GM21825 (cell line): ENCODE results near the gene RBM17.
A peak's percentile ranks its signal among the peaks of the same experiment; 100 is the strongest.
"Not testable (repeated sequence)": the region's sequence is repeated elsewhere in the genome, so short reads cannot be mapped to it uniquely, and the experiment has no call there.

ENCODE experiments used
- ATAC-seq: cut with Tn5 transposase; IDR thresholded peaks from one replicate; pipeline ENCODE4 v1.9.1; 2021; ENCODE audit warnings: mild to moderate bottlenecking, moderate library complexity; ENCODE audit not compliant: unreplicated experiment

The RBM17 gene

DNA sequence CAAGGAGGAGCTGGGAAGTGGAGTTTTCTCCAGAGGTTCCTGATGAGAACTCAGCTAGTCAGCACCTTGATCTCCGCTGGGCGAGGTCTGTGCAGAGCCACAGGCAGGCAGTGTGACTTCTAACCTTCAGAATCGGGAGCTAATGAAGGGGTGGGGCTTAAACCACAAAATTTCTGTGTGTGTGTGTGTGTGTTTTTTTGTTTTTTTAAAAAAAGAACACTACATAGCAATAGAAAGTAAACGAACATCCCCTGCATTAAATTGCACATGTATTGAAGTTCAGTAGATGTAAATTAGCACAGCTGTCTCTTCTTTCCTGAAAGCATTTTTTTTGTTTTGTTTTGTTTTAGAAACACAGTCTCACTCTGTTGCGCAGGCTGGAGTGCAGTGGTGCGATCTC, 46.2 kb downstream of the RBM17 start:
- no peak for ATAC-seq

DNA sequence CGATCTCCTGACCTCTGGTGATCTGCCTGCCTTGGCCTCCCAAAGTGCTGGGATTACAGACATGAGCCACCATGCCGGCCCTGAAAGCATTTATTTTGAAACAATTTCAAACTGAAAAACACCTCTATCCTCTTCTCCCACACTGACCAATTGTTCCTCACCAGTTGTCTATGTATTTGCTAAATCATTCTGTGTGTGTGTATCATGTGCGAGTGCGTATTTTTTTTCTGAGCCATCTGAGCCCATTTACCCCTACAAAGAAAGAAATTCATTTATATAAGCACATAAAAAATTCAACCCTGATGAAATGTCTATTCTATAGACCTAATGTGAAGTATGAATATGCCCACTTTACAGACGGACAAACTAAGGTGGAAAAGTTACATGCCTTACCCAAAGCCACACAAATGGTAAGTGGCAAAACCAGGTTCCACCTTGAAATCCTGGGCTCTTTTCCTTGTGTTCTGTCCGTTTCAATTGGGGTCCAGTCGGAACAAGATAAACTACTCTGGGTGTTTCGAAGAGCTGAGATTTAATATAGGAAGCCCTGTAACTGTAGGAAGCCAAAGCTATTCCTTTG, 46.8 kb downstream of the RBM17 start:
- ATAC-seq: no peak

DNA sequence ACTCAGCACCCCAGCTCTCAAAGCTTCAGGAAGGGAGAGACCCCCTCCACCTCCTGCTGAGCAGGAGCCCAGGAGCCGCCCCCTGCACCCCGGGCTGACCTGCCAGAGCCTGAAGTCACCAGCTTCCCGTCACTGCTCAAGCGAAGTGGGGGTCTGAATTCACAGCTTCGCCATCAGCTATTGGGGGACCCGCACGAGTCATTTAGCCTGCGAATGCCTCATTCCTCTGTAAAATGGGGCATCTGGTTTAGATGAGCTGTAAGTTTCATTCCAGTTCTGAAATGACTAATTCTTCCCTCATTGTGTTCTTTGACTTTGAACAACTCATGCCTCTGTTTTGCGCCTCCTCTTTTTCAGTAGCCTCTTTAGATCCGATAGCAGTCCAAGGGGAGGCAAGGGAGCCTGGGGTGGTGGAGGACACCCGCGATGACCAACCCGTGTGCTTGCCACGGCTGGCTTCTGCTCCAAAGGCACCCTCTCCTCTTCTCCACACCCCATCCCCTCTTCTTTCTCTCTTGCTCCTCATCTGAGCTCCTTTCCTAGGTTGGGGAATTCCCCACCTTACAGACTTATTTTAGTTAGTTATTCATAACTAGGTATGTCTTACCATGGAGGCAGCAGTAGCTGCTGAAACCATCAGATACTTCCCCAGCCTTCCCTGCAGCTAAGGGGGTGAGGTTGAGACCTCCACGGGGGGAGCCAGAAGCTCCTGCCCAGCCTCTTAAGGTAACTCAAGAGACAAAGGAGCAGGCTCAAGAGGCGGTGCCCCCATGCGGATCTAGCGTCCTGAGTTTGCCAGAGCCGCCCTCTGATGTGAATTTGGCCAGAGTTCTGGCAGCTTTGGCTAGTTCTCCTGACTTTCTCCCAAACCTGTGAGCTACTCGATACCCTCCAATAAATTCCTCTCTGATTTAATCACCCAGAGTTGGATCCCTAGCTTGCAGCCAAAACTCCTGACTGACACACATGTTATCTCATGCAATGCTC, 47.7 kb downstream of the RBM17 start:
- peak; percentile 38 for ATAC-seq

GRCh38 chr10:6138456-6138855, 49.6 kb downstream of the RBM17 start:
- ATAC-seq: no peak

DNA sequence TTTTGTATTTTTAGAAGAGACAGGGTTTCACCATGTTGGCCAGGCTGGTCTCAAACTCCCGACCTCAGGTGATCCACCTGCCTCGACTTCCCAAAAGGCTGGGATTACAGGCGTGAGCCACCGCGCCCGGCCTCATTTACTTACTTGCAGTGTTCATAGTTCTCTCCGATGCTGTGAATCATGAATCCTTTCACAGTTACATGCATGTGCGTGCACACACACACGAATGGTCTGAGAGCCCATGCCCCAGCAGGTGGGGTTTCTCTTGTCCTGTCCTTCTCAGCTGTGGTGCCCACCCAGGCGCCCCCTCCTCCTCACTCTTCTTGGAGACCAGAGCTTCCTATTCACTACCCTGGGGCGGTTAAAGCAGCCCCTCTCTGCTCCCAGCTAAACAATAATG, 50.6 kb downstream of the RBM17 start:
- ATAC-seq: no peak

DNA sequence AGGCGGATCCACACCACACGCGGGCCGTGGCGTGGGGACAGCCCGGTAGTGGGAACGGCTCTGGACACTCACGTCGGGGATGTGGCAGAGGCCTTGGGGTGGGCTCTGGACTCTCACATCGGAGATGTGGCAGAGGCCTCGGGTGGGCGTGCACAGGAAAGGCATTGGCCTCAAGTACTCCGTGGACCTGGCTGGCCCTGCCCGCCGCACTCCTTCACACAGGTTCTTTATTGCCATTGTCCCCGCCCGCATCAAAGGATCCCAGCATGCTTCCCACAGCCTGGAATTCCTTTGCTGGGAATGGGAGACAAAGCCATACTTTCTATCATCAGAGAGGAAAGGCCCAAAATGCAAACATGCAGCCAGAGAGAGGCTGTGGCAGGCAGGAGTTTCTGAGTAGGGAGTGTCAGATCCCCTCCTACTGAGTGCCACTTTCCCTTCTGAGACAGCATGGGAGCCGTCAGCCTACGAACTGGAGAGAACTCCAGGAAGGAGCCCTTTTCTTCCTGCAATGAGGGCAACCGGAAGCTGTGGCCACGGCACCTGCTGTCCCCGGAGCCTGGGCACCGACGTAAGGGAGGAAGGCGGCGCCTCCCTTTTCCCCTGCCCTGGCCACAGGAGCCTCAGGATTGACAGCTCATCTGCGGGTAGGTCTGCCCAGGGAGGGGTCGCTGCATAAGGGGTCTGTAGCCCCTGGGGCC, 51.5 kb downstream of the RBM17 start:
- no peak for ATAC-seq

DNA sequence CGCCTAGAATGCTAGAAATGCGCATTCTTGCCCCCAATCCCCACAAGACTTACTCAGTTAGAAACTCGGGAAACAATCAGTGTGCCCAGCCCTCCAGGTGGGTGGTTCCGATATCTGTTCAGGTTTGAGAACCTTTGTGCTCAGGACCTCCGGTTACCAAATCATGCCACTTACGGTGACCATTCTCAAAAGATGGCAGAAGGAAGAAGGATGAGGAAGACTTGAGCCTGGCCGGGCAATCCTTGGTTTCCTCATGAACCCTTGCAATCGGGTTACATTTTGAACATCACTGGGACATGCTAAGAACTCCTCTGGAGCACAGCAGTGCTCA, 52.1 kb downstream of the RBM17 start:
- ATAC-seq: peak; percentile 2

DNA sequence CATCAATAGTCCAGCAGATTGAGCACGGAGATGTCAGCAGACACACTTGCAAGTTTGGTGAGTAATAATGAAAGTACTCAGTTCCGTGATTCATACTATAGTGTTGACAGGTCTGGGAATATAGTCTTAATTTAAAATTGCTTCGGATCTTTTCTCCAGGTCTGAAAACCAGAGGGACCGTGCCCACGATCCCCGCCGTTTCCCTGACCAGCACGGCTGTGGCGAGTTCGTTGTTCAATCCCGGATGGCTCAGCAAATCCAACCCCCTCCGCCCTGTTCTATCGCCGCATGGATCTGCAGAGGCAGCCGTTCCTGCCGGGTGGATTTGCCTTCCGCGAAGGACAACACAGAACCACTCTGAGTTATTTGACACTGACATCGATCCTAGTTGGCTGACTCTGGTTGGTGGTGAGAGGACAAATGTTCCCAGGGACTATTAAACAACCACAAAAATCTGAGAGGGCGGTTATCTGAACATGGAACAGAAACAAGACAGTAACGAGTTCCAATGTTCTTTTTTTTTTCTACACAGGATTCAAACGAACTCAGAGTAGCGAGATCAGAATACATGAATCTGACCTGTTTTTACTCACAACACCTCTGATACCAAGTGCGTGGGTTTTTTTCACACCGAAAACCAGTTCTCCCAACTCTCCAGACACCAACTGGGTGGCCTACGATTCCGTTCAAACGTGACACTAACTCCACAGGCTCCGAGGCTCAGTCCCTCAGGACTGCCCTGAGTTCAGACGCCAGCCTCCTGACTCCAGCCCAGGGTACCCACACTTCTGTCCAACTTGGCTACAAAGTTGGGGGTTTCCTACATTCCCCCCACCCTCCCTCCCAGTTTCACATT, 52.7 kb downstream of the RBM17 start:
- peak; percentile 51 for ATAC-seq

GRCh38 chr10:6142186-6142585, 53.4 kb downstream of the RBM17 start:
- not testable (repeated sequence) for ATAC-seq

GRCh38 chr10:6142644-6143043, 53.8 kb downstream of the RBM17 start:
- no peak for ATAC-seq

DNA sequence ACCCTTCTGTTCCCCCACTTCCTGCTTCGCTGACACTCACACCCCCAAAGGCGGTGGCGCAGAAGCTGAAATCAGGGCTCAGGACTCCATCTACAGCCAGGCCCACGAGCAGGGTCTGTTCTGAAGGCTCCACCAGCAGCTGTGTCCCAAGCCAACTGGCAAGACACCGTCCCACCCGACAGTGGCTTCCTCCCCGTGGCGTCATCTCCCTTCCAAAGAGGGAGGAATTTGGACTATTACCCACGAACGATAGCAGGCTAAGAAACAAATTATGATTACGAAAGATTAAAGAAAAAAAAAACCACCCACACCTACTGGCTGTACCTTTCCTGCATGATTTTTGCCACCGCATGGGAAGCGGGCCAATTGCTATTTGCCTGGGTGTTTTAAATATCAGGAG, 54.3 kb downstream of the RBM17 start:
- ATAC-seq: no peak

- peak; percentile 67 for ATAC-seq
Observed at GRCh38 chr10:6144406-6145165, 55.8 kb downstream of the RBM17 start.

DNA sequence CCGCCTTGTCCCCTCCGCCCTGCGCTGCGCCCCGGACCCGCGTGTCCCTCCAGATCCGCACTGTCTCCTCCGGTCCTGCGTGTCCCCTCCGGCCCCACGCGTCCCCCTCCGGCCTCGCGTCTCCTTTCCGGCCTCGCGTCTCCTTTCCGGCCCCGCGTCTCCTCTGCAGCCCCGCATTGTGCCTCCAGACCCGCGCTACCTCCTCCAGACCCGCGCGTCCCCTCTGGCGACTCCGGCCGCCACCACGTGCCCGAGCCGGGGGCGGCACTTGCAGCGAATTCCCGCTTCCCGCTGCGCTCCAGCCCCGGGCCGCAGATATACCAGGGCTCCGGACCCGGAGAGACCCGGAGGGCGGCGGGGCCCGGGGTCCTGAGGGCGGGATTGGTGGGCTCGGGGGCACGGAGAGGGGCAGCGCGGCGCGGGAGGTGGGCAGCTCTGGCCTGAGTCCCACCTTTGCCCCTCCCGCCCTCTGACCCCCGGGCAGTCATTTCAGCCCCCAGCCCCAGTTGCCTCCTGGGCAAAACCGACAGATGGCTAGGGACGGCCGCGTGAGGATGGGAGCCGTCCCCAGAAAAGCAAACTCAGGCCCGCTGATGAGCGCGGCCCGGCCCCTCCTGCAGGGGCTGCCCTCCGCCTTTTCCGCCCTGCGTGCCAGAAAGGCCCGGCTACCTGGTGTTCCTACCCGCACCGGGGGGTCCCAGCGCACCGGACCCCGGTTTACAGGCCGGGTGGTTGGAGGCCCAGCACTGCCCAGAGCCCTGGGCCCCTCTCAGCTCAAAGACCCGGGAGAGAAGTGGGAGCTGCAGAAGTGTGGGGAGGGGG, 56.5 kb downstream of the RBM17 start:
- ATAC-seq: no peak

- ATAC-seq: no peak
Observed at GRCh38 chr10:6146013-6146785, 57.4 kb downstream of the RBM17 start.

- no peak for ATAC-seq
Observed at GRCh38 chr10:6146921-6147320, 58.1 kb downstream of the RBM17 start.

DNA sequence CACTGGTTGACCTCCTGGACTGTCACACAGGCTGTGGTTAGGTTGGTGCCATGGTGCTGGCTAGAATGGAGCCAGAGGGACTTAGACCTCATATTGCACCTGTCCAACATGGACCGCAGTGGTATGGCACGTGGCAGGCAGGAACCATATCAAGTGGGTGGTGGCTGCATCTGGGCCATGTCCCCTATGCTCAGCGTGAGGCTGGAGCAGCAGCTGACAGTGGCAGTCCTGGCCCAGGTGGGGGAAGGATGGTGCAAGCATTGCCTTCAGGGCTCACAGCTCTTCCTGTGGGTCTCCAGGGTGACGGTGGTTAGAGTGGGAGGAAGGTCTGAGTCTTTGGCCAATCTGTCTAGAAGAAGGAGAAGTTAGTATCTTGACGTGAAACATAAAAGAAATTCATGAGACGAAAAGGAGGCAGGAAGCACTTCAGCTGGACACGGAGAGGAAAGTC, 59.4 kb downstream of the RBM17 start:
- ATAC-seq: peak; percentile 30

DNA sequence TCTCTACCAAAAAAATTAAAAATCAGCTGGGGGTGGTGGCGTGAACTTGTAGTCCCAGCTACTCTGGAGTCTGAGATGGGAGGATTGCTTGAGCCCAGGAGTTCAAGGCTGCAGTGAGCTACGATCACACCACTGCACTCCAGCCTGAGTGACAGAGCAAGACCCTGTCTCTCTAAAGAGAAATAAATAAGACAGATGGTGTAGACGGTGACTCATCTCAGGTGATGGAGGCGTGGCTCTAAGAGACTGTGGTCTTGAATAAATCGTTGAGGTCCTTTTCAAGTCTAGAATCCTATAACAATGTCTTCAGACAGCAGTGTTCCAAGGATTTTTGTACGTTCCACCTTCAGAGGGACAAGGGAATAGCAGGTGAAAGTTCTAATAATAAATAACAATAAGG, 60.1 kb downstream of the RBM17 start:
- ATAC-seq: no peak
